Testis (tissue), 3 donors: Measurements from ENCODE around the gene PITPNC1. TPM values are rescaled to one million over a fixed set of nuclear protein-coding genes. Genes with fewer than 3 reads are reported as not detected.

ENCODE experiments used
- DNase-seq: peaks from one replicate; pipeline ENCODE4 v3.0.0-alpha.2; 2019
- H3K27ac ChIP-seq, 2 donors: fragments of 200-600 bp; sonication (generic); one replicate each; pipeline ENCODE4 v1.5.1; 2019
- H3K27me3 ChIP-seq: fragments of 200-600 bp; sonication (generic); one replicate; pipeline ENCODE4 v1.5.1; 2019
- H3K36me3 ChIP-seq: fragments of 200-600 bp; sonication (generic); one replicate; pipeline ENCODE4 v1.5.1; 2017; ENCODE audit warnings: low read depth; ENCODE audit errors: missing control alignments
- H3K4me1 ChIP-seq: fragments of 200-600 bp; sonication (generic); one replicate; pipeline ENCODE4 v1.5.1; 2019
- H3K4me3 ChIP-seq, 2 donors: fragments of 200-600 bp; sonication (generic); one replicate each; pipeline ENCODE4 v1.5.1; 2017 to 2019
- H3K9me3 ChIP-seq: fragments of 200-600 bp; sonication (generic); one replicate; pipeline ENCODE4 v1.5.1; 2017
- POLR2A ChIP-seq: fragments of 450-650 bp; IDR thresholded peaks from one replicate; pipeline ENCODE4 v1.6.1; 2017; ENCODE audit warnings: antibody characterized with exemption, mild to moderate bottlenecking, moderate library complexity
- WGBS, 2 donors: methylation state at CpG; one replicate each; pipeline ENCODE4 v1.1.5; 2018; 5-methylcytosine and 5-hydroxymethylcytosine counted together
- intact Hi-C: fragments of 100-400 bp; cut with DNase I; formaldehyde crosslinking; loops from one replicate; pipeline ENCODE4 v1.15.1; 2023; ENCODE audit warnings: low total_unique reads
- polyA plus RNA-seq: library from polyadenylated mRNA; stranded (reverse); fragments of 350-450 nt; fragmentation: Illumina TruSeq; extraction: RNeasy Lipid Tissue Mini Kit (QIAGEN cat#74804); gene quantifications from one replicate; pipeline ENCODE4 v1.2.3, GENCODE V29; 2014; ENCODE audit warnings: low read depth, low replicate concordance; ENCODE audit not compliant: insufficient read depth
- total RNA-seq, 2 donors: library from RNA; depleted of rRNA; stranded (reverse); fragments of >200 nt; gene quantifications; one replicate each; pipeline ENCODE4 v1.2.3, GENCODE V29; 2016
- TF ChIP-seq, protein P1 (sequence below), 3 experiments: fragments of 450-650 bp in 2 of 3; fragments of 200-600 bp in 1 of 3; sonication (generic) in 1 of 3; IDR thresholded peaks; one replicate each; pipeline ENCODE4 v1.5.1; 2016 to 2019; ENCODE audit warnings: antibody characterized with exemption in 3 of 3, mild to moderate bottlenecking in 2 of 3, moderate library complexity in 1 of 3

The PITPNC1 gene
- total and polyA plus RNA-seq, 3 donors from 2014 or later, result 8.3 to 12.8 (median 12.2) TPM

DNA sequence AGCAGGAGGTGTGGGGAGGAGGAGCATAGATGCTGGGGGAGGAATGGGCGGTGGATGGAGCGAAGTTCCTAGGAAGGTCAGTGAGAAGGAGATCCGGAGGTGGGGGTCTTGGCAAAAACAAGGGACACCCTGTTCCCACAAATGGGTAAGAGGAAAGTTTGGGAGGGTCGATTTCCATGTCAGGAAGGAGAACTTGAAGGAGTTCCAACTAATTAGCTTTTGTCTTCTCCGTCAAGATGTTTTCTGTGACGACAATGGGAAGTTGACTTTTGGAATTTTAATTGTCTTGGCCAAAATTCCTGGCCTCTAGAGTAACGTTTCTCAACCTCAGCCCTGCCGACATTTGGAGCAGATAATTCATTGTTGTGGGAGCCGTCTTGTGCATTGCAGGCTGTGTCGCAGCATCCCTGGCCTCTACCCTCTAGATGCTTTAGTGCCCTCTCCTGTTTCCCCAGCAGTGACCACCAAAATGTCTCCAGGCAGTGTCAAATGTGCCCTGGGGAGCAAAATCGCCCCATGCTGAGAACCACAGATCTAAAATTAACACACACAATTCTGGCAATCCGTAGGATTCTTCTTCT lies 97.1 kb downstream of the PITPNC1 start:
- no peak overlapping the region for H3K4me3 ChIP-seq
- intact Hi-C loops, result loop anchor here (10.0 kb wide), 1 partner anchor 99 kb away; the partner anchor contains the start of gene PITPNC1
- no peaks in the 10 kb centered on the region for H3K36me3 ChIP-seq
- peaks cover 14% of the 10 kb centered on the region for H3K4me1 ChIP-seq
- DNase-seq, result no peak
- 39 to 47% methylated on average over 12 of the region's 12 CpGs for WGBS, 2 donors
- no peak for TF ChIP-seq POLR2A
- TF ChIP-seq, protein P1, sequence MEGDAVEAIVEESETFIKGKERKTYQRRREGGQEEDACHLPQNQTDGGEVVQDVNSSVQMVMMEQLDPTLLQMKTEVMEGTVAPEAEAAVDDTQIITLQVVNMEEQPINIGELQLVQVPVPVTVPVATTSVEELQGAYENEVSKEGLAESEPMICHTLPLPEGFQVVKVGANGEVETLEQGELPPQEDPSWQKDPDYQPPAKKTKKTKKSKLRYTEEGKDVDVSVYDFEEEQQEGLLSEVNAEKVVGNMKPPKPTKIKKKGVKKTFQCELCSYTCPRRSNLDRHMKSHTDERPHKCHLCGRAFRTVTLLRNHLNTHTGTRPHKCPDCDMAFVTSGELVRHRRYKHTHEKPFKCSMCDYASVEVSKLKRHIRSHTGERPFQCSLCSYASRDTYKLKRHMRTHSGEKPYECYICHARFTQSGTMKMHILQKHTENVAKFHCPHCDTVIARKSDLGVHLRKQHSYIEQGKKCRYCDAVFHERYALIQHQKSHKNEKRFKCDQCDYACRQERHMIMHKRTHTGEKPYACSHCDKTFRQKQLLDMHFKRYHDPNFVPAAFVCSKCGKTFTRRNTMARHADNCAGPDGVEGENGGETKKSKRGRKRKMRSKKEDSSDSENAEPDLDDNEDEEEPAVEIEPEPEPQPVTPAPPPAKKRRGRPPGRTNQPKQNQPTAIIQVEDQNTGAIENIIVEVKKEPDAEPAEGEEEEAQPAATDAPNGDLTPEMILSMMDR (IDR thresholded peaks at IDR 0.05), result no peak
- no peaks in the 10 kb centered on the region for H3K9me3 ChIP-seq
- H3K27me3 ChIP-seq, result no peaks in the 10 kb centered on the region
- peak overlapping the region in 1 of 2 donors; percentile 43 for H3K27ac ChIP-seq

DNA sequence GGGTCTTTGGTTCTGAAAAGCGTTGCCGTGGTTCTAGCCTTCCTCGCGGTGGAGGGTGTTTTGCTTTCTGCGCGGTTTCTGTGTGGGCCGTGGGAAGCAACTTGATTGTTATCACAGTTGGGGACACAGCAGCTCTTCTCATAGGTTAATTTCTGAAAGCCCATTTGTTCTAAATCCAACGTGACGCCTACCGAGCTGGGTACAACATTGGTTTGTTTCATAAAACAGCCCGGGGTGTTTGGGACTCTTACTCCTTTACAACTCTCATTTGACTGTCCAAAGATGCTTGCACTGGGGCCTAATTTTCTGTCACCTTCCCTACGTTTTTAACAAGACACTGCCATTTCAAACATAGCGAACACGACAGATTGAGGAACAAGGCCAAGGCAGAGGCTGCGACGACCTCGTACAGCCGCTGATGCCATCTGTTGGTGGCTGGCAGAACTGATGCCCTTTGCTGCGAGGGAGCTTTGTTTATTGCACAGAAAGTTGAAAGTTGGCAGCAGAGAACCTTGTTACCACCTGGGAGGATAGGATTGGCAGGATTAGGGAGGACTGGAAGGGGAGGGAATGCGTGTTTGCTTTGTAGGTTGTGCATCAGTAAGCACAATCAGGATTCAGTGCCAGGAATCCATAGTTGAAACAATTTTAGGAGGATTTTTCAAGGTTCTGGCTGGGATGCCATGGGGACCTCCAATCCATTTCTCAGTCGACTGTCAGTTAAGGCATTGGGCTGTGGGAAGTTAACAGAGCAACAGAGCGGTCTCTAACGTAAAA lies 98.3 kb downstream of the PITPNC1 start:
- no peak overlapping the region for H3K27ac ChIP-seq
- peak; percentile 84 for DNase-seq
- no peaks in the 10 kb centered on the region for H3K27me3 ChIP-seq
- H3K4me1 ChIP-seq, result peaks cover 8% of the 10 kb centered on the region
- H3K4me3 ChIP-seq, result no peak overlapping the region
- TF ChIP-seq POLR2A, result no peak
- TF ChIP-seq, protein P1 (IDR thresholded peaks at IDR 0.05), result peak; percentile 45 to 68 (median 63)
- no peaks in the 10 kb centered on the region for H3K9me3 ChIP-seq
- 66 to 77% methylated on average over 23 of the region's 23 CpGs for WGBS, 2 donors
- H3K36me3 ChIP-seq, result no peaks in the 10 kb centered on the region
- intact Hi-C loops, result loop anchor here (10.0 kb wide), 1 partner anchor 101 kb away; the partner anchor contains the start of gene PITPNC1

DNA sequence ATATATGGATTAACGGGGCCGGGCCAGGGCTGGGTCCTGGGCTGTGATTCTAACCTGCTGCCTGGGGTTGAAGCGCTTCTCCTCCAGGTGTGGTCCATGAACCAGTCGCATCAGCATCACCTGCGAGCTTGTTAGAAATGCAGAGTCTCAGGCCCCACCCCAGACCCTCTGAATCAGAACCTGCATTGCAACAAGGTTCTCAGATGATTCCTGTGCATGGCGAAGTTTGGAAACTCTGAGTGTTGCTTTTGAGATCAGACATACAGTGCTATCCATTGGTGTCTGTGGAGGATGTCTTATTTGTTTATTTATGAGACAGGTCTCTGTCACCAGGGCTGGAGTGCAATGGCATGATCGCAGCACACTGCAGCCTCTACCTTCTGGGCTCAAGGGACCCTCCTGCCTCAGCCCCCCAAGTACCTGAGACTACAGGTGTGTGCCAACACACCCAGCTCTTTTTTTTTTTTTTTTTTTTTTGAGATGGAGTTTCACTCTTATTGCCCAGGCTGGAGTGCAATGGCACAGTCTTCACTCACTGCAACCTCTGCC lies 99.8 kb downstream of the PITPNC1 start:
- Histone ChIP-seq H3K27me3 (no peaks in the 10 kb centered on the region), H3K4me1 (peaks cover 8% of the 10 kb centered on the region), H3K27ac (no peak overlapping the region), H3K4me3 (no peak overlapping the region), H3K36me3 (no peaks in the 10 kb centered on the region), H3K9me3 (no peaks in the 10 kb centered on the region)
- 91 to 94% methylated on average over 7 of the region's 7 CpGs for WGBS, 2 donors
- no peak for DNase-seq
- no peak for TF ChIP-seq POLR2A
- TF ChIP-seq, protein P1 (IDR thresholded peaks at IDR 0.05), result no peak
- intact Hi-C loops, result loop anchor here (10.0 kb wide), 1 partner anchor 102 kb away; the partner anchor contains the start of gene PITPNC1

- intact Hi-C loops, result loop anchor here (10.0 kb wide), 1 partner anchor 103 kb away; the partner anchor contains the start of gene PITPNC1
- H3K4me3 ChIP-seq, result no peak overlapping the region
- WGBS, 2 donors, result 85 to 89% methylated on average over 4 of the region's 4 CpGs
- peaks cover 8% of the 10 kb centered on the region for H3K4me1 ChIP-seq
- H3K27ac ChIP-seq, result peak overlapping the region; percentile 39 to 58
- no peaks in the 10 kb centered on the region for H3K36me3 ChIP-seq
- no peak for TF ChIP-seq POLR2A
- TF ChIP-seq, protein P1 (IDR thresholded peaks at IDR 0.05), result no peak
- H3K9me3 ChIP-seq, result no peaks in the 10 kb centered on the region
- no peaks in the 10 kb centered on the region for H3K27me3 ChIP-seq
- DNase-seq, result no peak
Measured at GRCh38 chr17:67477687-67478086, 100.6 kb downstream of the PITPNC1 start.
